NCI-H2029 treated with DMSO at 0.1 percent for 48 hours (cell line): ENCODE results near the gene RND1.
"Not testable (repeated sequence)": the region's sequence is repeated elsewhere in the genome, so short reads cannot be mapped to it uniquely, and the experiment has no call there.

ENCODE experiments used
- DNase-seq: peaks from one replicate; lab custom pipeline; 2025; lab: John Stamatoyannopoulos, UW

The RND1 gene

GRCh38 chr12:48865281-48866051, at the start of gene RND1:
TSS of gene RND1 (minus strand) at chr12:48865870. CDS start at chr12:48865767, 103 bp downstream.
- peak; percentile 82 for DNase-seq

- DNase-seq = no peak
Observed at GRCh38 chr12:48910196-48910595, 44.5 kb upstream of the RND1 start.

GRCh38 chr12:48909698-48910097, 44.0 kb upstream of the RND1 start:
- DNase-seq = not testable (repeated sequence)

GRCh38 chr12:48907245-48907644, 41.6 kb upstream of the RND1 start:
- DNase-seq = no peak

GRCh38 chr12:48903982-48904411, 38.3 kb upstream of the RND1 start:
- peak; percentile 77 for DNase-seq

- DNase-seq = no peak
Observed at GRCh38 chr12:48903363-48903981, 37.8 kb upstream of the RND1 start.

- no peak for DNase-seq
Observed at GRCh38 chr12:48901278-48901677, 35.6 kb upstream of the RND1 start.

- DNase-seq = no peak
Observed at GRCh38 chr12:48899651-48900050, 34.0 kb upstream of the RND1 start.

GRCh38 chr12:48894271-48894670, 28.6 kb upstream of the RND1 start:
- DNase-seq = no peak

GRCh38 chr12:48890657-48891418, 25.2 kb upstream of the RND1 start:
- peak; percentile 25 for DNase-seq

GRCh38 chr12:48889679-48890078, 24.0 kb upstream of the RND1 start:
- no peak for DNase-seq

GRCh38 chr12:48883305-48884161, 17.9 kb upstream of the RND1 start:
- peak; percentile 4 for DNase-seq

GRCh38 chr12:48882972-48883304, 17.3 kb upstream of the RND1 start:
- DNase-seq = no peak

GRCh38 chr12:48882315-48882687, 16.6 kb upstream of the RND1 start:
- no peak for DNase-seq

- no peak for DNase-seq
Observed at GRCh38 chr12:48881686-48882314, 16.1 kb upstream of the RND1 start.

- no peak for DNase-seq
Observed at GRCh38 chr12:48880647-48881046, 15.0 kb upstream of the RND1 start.

- no peak for DNase-seq
Observed at GRCh38 chr12:48878548-48878947, 12.9 kb upstream of the RND1 start.

- no peak for DNase-seq
Observed at GRCh38 chr12:48875944-48876515, 10.4 kb upstream of the RND1 start.

- not testable (repeated sequence) for DNase-seq
Observed at GRCh38 chr12:48873534-48873933, 7.9 kb upstream of the RND1 start.

- no peak for DNase-seq
Observed at GRCh38 chr12:48873096-48873495, 7.4 kb upstream of the RND1 start.

- DNase-seq = no peak
Observed at GRCh38 chr12:48869191-48869590, 3.5 kb upstream of the RND1 start.
